HCT116 (cell line): ENCODE measurements around the gene CDK11A. TPM values are rescaled to one million over a fixed set of nuclear protein-coding genes. Genes with fewer than 3 reads are reported as not detected.
"Not testable (repeated sequence)": the region's sequence is repeated elsewhere in the genome, so short reads cannot be mapped to it uniquely, and the experiment has no call there.

ENCODE experiments used
- ATAC-seq: fragments of 200-7000 bp; cut with Tn5 transposase; 2 replicates; pipeline ENCODE4 v1.9.1; 2020; ENCODE audit warnings: mild to moderate bottlenecking, moderate library complexity
- BruUV-seq: library from RNA; stranded (reverse); fragments of 400-500 nt; replicated peaks from 2 replicates; lab custom pipeline; 2021; lab: Mats Ljungman, UMichigan
- CTCF ChIA-PET: fragments of 300-600 bp; sonication (Branson Sonifier 250); formaldehyde crosslinking; loops from one replicate; lab custom pipeline; 2021; ENCODE audit warnings: antibody characterized with exemption; lab: Charles Lee
- POLR2A ChIA-PET: fragments of 300-600, 350-600 bp; sonication (Branson Sonifier 250); formaldehyde crosslinking; loops from one replicate; lab custom pipeline; 2021; ENCODE audit warnings: antibody characterized with exemption; lab: Charles Lee
- RAD21 ChIA-PET, 2 experiments: fragments of 300-600 bp; sonication (Branson Sonifier 250); formaldehyde crosslinking; loops; one replicate each; lab custom pipeline; 2023; ENCODE audit warnings: low total read pairs in 2 of 2; ENCODE audit not compliant: uncharacterized antibody in 2 of 2, unreplicated experiment in 2 of 2, low non-redundant PET in 1 of 2; lab: Charles Lee
- DNase-seq: peaks from one replicate; pipeline ENCODE4 v3.0.0-alpha.2; 2010; ENCODE audit warnings: low read depth, low spot score
- H2AFZ ChIP-seq: fragments of 200-600 bp; shearing (Covaris generic), sonication (generic); 2 replicates; pipeline ENCODE4 v1.6.1; 2017; ENCODE audit warnings: low read depth, mixed run types, mixed read lengths, antibody characterized with exemption, low read length; ENCODE audit not compliant: poor library complexity, severe bottlenecking
- H3K27ac ChIP-seq: 2 replicates; pipeline ENCODE4 v1.5.1; 2012; ENCODE audit warnings: low read depth, low read length
- H3K27me3 ChIP-seq: fragments of 200-600 bp; sonication (generic); 2 replicates; pipeline ENCODE4 v1.6.1; 2016; ENCODE audit warnings: mixed run types, low read length, mixed read lengths; ENCODE audit not compliant: insufficient read depth
- H3K36me3 ChIP-seq, 2 experiments: fragments of 200-500 bp in 1 of 2; fragments of 200-600 bp in 1 of 2; sonication (Bioruptor generic) in 1 of 2; sonication (generic) in 1 of 2; 2 replicates each; pipeline versions ENCODE4 v1.5.1 to v1.6.1; 2014 to 2016; ENCODE audit warnings: low read length in 2 of 2, inconsistent platforms in 1 of 2, mixed read lengths in 1 of 2, mixed run types in 1 of 2; ENCODE audit not compliant: insufficient read depth in 2 of 2, control insufficient read depth in 1 of 2
- H3K4me1 ChIP-seq, 2 experiments: fragments of 200-600 bp in 1 of 2; sonication (generic) in 1 of 2; 2 replicates each; pipeline versions ENCODE4 v1.5.1 to v1.6.1; 2012 to 2017; ENCODE audit warnings: low read length in 2 of 2, inconsistent platforms in 1 of 2, mild to moderate bottlenecking in 1 of 2, mixed read lengths in 1 of 2, mixed run types in 1 of 2, moderate library complexity in 1 of 2; ENCODE audit not compliant: insufficient read depth in 2 of 2, control insufficient read depth in 1 of 2
- H3K4me2 ChIP-seq: fragments of 200-600 bp; sonication (generic); 2 replicates; pipeline ENCODE4 v1.6.1; 2017; ENCODE audit warnings: mixed run types, low read length, mixed read lengths
- H3K4me3 ChIP-seq, 2 experiments: fragments of 200-600 bp in 1 of 2; sonication (generic) in 1 of 2; replicated peaks in 1 of 2; 2 replicates each; pipeline ENCODE4 v1.5.1; 2011 to 2016; ENCODE audit warnings: low read length in 2 of 2, control low read depth in 1 of 2, low read depth in 1 of 2, mild to moderate bottlenecking in 1 of 2, mixed read lengths in 1 of 2, mixed run types in 1 of 2
- H3K79me2 ChIP-seq: fragments of 200-600 bp; sonication (generic); 2 replicates; pipeline ENCODE4 v1.6.1; 2017; ENCODE audit warnings: mild to moderate bottlenecking, mixed run types, low read length, moderate library complexity, mixed read lengths; ENCODE audit not compliant: insufficient read depth
- H3K9ac ChIP-seq: fragments of 200-600 bp; sonication (generic); 2 replicates; pipeline ENCODE4 v1.6.1; 2016; ENCODE audit warnings: low read length, mixed read lengths
- H3K9me2 ChIP-seq: fragments of 200-600 bp; sonication (generic), shearing (Covaris generic); 2 replicates; pipeline ENCODE4 v1.6.1; 2017; ENCODE audit warnings: mixed run types, mild to moderate bottlenecking, moderate library complexity; ENCODE audit not compliant: insufficient read depth
- H3K9me3 ChIP-seq, 2 experiments: fragments of 200-500 bp in 1 of 2; fragments of 200-600 bp in 1 of 2; sonication (Bioruptor generic) in 1 of 2; sonication (generic) in 1 of 2; 2 replicates each; pipeline ENCODE4 v1.6.1; 2014 to 2017; ENCODE audit warnings: low read length in 2 of 2, mixed read lengths in 2 of 2, inconsistent platforms in 1 of 2, low read depth in 1 of 2, mild to moderate bottlenecking in 1 of 2, mixed run types in 1 of 2, moderate library complexity in 1 of 2; ENCODE audit not compliant: control insufficient read depth in 1 of 2, insufficient read depth in 1 of 2
- H4K20me1 ChIP-seq: fragments of 200-600 bp; sonication (generic), shearing (Covaris generic); 2 replicates; pipeline ENCODE4 v1.6.1; 2017; ENCODE audit warnings: mixed run types, mild to moderate bottlenecking, moderate library complexity; ENCODE audit not compliant: insufficient read depth
- CEBPB ChIP-seq: IDR thresholded peaks from 2 replicates; pipeline ENCODE4 v1.6.1; 2012; ENCODE audit warnings: low read depth
- intact Hi-C: fragments of 100-400 bp; cut with micrococcal nuclease; formaldehyde crosslinking; loops from 2 replicates; pipeline ENCODE4 v1.10.0; 2022
- total RNA-seq: library from RNA; stranded (reverse); gene quantifications from one replicate; pipeline ENCODE4 v1.2.1, GENCODE V29; 2021; ENCODE audit not compliant: unreplicated experiment

CDK11A gene
- total RNA-seq, 1 experiment from 2014 or later: 61.0 TPM

GRCh38 chr1:1704284-1704957, 19.7 kb downstream of the CDK11A start:
- H3K4me3 ChIP-seq, CTCF ChIA-PET, H3K9ac ChIP-seq, H3K27ac ChIP-seq, H3K4me2 ChIP-seq, H3K36me3 ChIP-seq, ATAC-seq, POLR2A ChIA-PET, intact Hi-C loops, H3K4me1 ChIP-seq, H3K79me2 ChIP-seq, H3K9me3 ChIP-seq, DNase-seq, H3K27me3 ChIP-seq, BruUV-seq, RAD21 ChIA-PET, H3K9me2 ChIP-seq, H2AFZ ChIP-seq, H4K20me1 ChIP-seq: not testable (repeated sequence)

- intact Hi-C loops: no loop called here
- H3K9ac ChIP-seq: no peak overlapping the region
- CTCF ChIA-PET: no interaction called here
- H3K79me2 ChIP-seq: no peaks in the 10 kb centered on the region
- H3K27me3 ChIP-seq: no peaks in the 10 kb centered on the region
- no peaks in the 10 kb centered on the region for H3K4me1 ChIP-seq
- POLR2A ChIA-PET: no interaction called here
- RAD21 ChIA-PET: no interaction called here
- H3K36me3 ChIP-seq: no peaks in the 10 kb centered on the region
- H3K4me2 ChIP-seq: no peak overlapping the region
- H3K9me2 ChIP-seq: no peaks in the 10 kb centered on the region
- BruUV-seq: no TSS peak
- ATAC-seq: no peak
- DNase-seq: no peak
- no peak overlapping the region for H3K4me3 ChIP-seq
- no peak overlapping the region for H2AFZ ChIP-seq
- no peaks in the 10 kb centered on the region for H4K20me1 ChIP-seq
- H3K27ac ChIP-seq: no peak overlapping the region
- H3K9me3 ChIP-seq: no peaks in the 10 kb centered on the region
- no peak for TF ChIP-seq CEBPB
- TF ChIP-seq, all 23 proteins: peak for 0
These were observed 20.4 kb downstream of the CDK11A start for GRCh38 chr1:1703796-1704195.

GRCh38 chr1:1702506-1702905, 21.7 kb downstream of the CDK11A start:
- BruUV-seq, intact Hi-C loops, DNase-seq: not testable (repeated sequence)

GRCh38 chr1:1700557-1700956, 23.6 kb downstream of the CDK11A start:
- H4K20me1 ChIP-seq, CTCF ChIA-PET, H3K4me1 ChIP-seq, ATAC-seq, H3K9me2 ChIP-seq, DNase-seq, H3K79me2 ChIP-seq, H2AFZ ChIP-seq, H3K27me3 ChIP-seq, BruUV-seq, H3K9me3 ChIP-seq, H3K4me2 ChIP-seq, intact Hi-C loops, H3K27ac ChIP-seq, RAD21 ChIA-PET, H3K9ac ChIP-seq, H3K4me3 ChIP-seq, POLR2A ChIA-PET, H3K36me3 ChIP-seq: not testable (repeated sequence)

More at GRCh38 chr1:1702506-1702905, 21.7 kb downstream of the CDK11A start:
- H3K4me1 ChIP-seq, H3K9ac ChIP-seq, H3K27me3 ChIP-seq, POLR2A ChIA-PET, RAD21 ChIA-PET, H3K9me3 ChIP-seq, H3K4me3 ChIP-seq, H3K27ac ChIP-seq, ATAC-seq, H3K9me2 ChIP-seq, H3K79me2 ChIP-seq, H2AFZ ChIP-seq, H4K20me1 ChIP-seq, H3K4me2 ChIP-seq, CTCF ChIA-PET, H3K36me3 ChIP-seq: not testable (repeated sequence)
